Right atrium auricular region (tissue), 2 donors: ENCODE measurements around the gene ENG. TPM values are rescaled to one million over a fixed set of nuclear protein-coding genes. Genes with fewer than 3 reads are reported as not detected.
A peak's percentile ranks its signal among the peaks of the same experiment; 100 is the strongest.

ENCODE experiments used
- DNase-seq: peaks from one replicate; pipeline ENCODE4 v3.0.0-alpha.2; 2019; ENCODE audit warnings: low spot score
- H3K27ac ChIP-seq, 2 donors: fragments of 200-600 bp; sonication (generic); 1 replicate in 1 of 2; 2 replicates in 1 of 2; pipeline ENCODE4 v1.5.1; 2016 to 2019
- H3K27me3 ChIP-seq, 2 donors: fragments of 200-600 bp; sonication (generic); one replicate each; pipeline versions ENCODE4 v1.5.1 to v1.6.0; 2017 to 2019
- H3K36me3 ChIP-seq: fragments of 200-600 bp; sonication (generic); one replicate; pipeline ENCODE4 v1.5.1; 2016
- H3K4me1 ChIP-seq, 2 donors: fragments of 200-600 bp; sonication (generic); one replicate each; pipeline versions ENCODE4 v1.5.1 to v1.6.0; 2017 to 2019
- H3K4me3 ChIP-seq, 2 donors: fragments of 200-600 bp; sonication (generic); 1 replicate in 1 of 2; 2 replicates in 1 of 2; pipeline ENCODE4 v1.5.1; 2017 to 2019; ENCODE audit warnings: mild to moderate bottlenecking in 1 of 2, moderate library complexity in 1 of 2
- H3K9me3 ChIP-seq, 2 donors: fragments of 200-600 bp; sonication (generic); one replicate each; pipeline ENCODE4 v1.5.1; 2019
- CTCF ChIP-seq, 2 donors: fragments of 200-600 bp; sonication (generic); IDR thresholded peaks; one replicate each; pipeline ENCODE4 v1.5.1; 2019; ENCODE audit warnings: antibody characterized with exemption in 2 of 2
- total RNA-seq, 2 donors: library from RNA; depleted of rRNA; stranded (reverse); fragments of >200 nt; gene quantifications; one replicate each; pipeline ENCODE4 v1.1.0, GENCODE V29; 2016

The ENG gene
- total RNA-seq, 2 donors from 2014 or later = 142 to 511 TPM

- TF ChIP-seq CTCF (IDR thresholded peaks at IDR 0.05) = no peak
- Histone ChIP-seq H3K4me1 (peaks cover 2 to 60% of the 10 kb centered on the region in 2 donors), H3K27ac (peak within 1 kb of the TSS; percentile 93 to 94), H3K4me3 (peak within 1 kb of the TSS; percentile 76 to 77), H3K9me3 (no peaks in the 10 kb centered on the region), H3K27me3 (no peaks in the 10 kb centered on the region), H3K36me3 (peaks cover 8% of the 10 kb centered on the region)
- peak; percentile 84 for DNase-seq
Observed at GRCh38 chr9:127877566-127877998, 23.1 kb upstream of the ENG start, which contains the start of gene AK1. TSS of gene AK1 (minus strand) at chr9:127877675. CDS start at chr9:127874617, 3,058 bp downstream.

GRCh38 chr9:127876764-127877562, 22.5 kb upstream of the ENG start:
- peaks cover 15% of the 10 kb centered on the region for H3K36me3 ChIP-seq
- no peak for DNase-seq
- H3K4me1 ChIP-seq = peaks cover 2 to 61% of the 10 kb centered on the region in 2 donors
- no peaks in the 10 kb centered on the region for H3K9me3 ChIP-seq
- H3K4me3 ChIP-seq = peak overlapping the region; percentile 76 to 77
- TF ChIP-seq CTCF (IDR thresholded peaks at IDR 0.05) = no peak
- no peaks in the 10 kb centered on the region for H3K27me3 ChIP-seq
- H3K27ac ChIP-seq = peak overlapping the region; percentile 93 to 94

GRCh38 chr9:127876026-127876763, 21.7 kb upstream of the ENG start:
- peak overlapping the region; percentile 93 to 94 for H3K27ac ChIP-seq
- H3K36me3 ChIP-seq = peaks cover 22% of the 10 kb centered on the region
- no peak for TF ChIP-seq CTCF (IDR thresholded peaks at IDR 0.05)
- H3K4me3 ChIP-seq = peak overlapping the region; percentile 76 to 77
- H3K4me1 ChIP-seq = peaks cover 2 to 61% of the 10 kb centered on the region in 2 donors
- DNase-seq = no peak
- H3K27me3 ChIP-seq = no peaks in the 10 kb centered on the region
- no peaks in the 10 kb centered on the region for H3K9me3 ChIP-seq

- Histone ChIP-seq H3K27ac (peak overlapping the region; percentile 93 to 94), H3K4me3 (peak overlapping the region; percentile 76 to 77), H3K27me3 (no peaks in the 10 kb centered on the region), H3K9me3 (no peaks in the 10 kb centered on the region), H3K36me3 (peaks cover 29% of the 10 kb centered on the region), H3K4me1 (peaks cover 2 to 61% of the 10 kb centered on the region in 2 donors)
- no peak for TF ChIP-seq CTCF (IDR thresholded peaks at IDR 0.05)
- no peak for DNase-seq
Observed at GRCh38 chr9:127875306-127875966, 21.0 kb upstream of the ENG start.

GRCh38 chr9:127874301-127875221, 20.1 kb upstream of the ENG start:
- peaks cover 2 to 64% of the 10 kb centered on the region in 2 donors for H3K4me1 ChIP-seq
- H3K9me3 ChIP-seq = no peaks in the 10 kb centered on the region
- peak overlapping the region; percentile 76 to 77 for H3K4me3 ChIP-seq
- no peaks in the 10 kb centered on the region for H3K27me3 ChIP-seq
- peak overlapping the region; percentile 93 to 94 for H3K27ac ChIP-seq
- TF ChIP-seq CTCF (IDR thresholded peaks at IDR 0.05) = no peak
- DNase-seq = no peak
- peaks cover 33% of the 10 kb centered on the region for H3K36me3 ChIP-seq
